HG02759 (cell line): Measurements from ENCODE around the gene INSL6.
"Not testable (repeated sequence)": the region's sequence is repeated elsewhere in the genome, so short reads cannot be mapped to it uniquely, and the experiment has no call there.

ENCODE experiments used
- ATAC-seq: cut with Tn5 transposase; IDR thresholded peaks from one replicate; pipeline ENCODE4 v1.9.1; 2021; ENCODE audit warnings: mild to moderate bottlenecking, moderate library complexity; ENCODE audit not compliant: unreplicated experiment

Gene INSL6

GRCh38 chr9:5185220-5185840 lies at the start of gene INSL6:
TSS of gene INSL6 (minus strand) at chr9:5185639. CDS start at chr9:5185602, 37 bp downstream.
- ATAC-seq, result no peak

GRCh38 chr9:5231212-5231611 lies 45.8 kb upstream of the INSL6 start, which contains the start of gene INSL4:
TSS of gene INSL4 (plus strand) at chr9:5231419. CDS start at chr9:5231524, 105 bp downstream.
- ATAC-seq, result no peak

- ATAC-seq, result no peak
These were observed 45.1 kb upstream of the INSL6 start for GRCh38 chr9:5230554-5230953.

- no peak for ATAC-seq
These were observed 19.6 kb upstream of the INSL6 start for GRCh38 chr9:5205071-5205470.

DNA sequence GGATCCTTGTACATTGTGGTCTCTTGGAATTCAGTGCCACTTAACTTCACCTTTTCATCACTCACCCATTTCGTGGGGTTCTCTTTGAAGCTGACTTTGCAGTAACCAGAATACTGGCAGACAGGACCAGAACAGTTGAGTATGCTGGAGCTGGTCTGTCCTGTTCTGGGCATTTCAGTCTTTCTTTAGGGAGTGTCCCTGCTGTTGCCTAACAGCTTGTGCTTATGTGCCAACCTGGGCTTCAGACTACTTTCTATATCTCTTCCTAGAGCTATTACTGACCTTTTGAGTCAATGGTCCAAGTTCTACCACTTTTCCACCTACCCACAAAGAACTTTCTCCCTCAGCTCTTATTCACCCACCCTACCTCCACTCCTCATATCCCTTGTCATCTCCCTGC lies 10.0 kb upstream of the INSL6 start:
- ATAC-seq, result no peak

GRCh38 chr9:5193345-5193744 lies 7.9 kb upstream of the INSL6 start:
- no peak for ATAC-seq

GRCh38 chr9:5191985-5192384 lies 6.5 kb upstream of the INSL6 start:
- ATAC-seq, result no peak

DNA sequence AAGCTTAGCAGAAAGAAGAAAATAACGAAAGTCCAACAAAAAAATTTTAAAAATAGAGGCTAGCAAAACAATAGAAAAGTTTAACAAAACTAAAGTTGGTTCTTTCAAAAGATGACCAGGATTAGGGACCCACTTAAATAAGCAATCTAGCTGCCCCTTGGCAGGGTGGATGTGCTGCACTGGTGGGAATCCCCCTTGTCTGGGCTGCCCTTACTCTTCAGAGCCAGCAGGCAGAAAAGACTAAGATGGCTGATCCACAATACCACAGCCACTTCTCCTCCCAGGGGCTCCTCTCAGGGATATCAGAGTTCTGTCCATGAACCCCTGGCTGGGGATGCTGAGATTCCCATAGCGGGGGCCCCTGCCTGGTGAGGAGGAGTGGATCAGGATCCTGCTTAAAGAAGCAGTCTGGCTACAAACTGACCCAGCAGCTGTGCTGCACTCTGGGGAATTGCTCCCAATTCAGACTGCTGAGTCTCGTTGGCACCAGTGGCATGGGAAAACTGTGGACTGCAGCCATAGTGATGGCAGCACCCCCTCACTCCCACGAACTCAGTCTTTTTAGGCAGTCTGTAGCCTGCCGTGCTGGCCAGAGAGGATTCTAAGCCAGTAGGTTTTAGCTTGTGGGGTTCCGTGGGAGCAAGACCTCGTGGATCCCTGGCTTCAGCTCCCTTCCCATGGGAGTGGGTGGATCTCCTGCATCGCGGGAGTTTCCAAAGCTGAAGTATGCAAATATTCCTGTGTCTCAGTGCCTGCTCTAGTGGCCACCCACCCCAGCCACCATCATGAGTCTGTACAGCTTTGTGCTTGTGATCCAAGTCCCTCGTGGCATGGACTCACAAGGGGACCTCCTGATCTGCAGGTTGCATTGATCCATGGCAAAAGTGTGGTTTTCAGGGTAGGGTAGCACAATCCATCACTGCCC lies 2.9 kb upstream of the INSL6 start:
- ATAC-seq, result no peak

DNA sequence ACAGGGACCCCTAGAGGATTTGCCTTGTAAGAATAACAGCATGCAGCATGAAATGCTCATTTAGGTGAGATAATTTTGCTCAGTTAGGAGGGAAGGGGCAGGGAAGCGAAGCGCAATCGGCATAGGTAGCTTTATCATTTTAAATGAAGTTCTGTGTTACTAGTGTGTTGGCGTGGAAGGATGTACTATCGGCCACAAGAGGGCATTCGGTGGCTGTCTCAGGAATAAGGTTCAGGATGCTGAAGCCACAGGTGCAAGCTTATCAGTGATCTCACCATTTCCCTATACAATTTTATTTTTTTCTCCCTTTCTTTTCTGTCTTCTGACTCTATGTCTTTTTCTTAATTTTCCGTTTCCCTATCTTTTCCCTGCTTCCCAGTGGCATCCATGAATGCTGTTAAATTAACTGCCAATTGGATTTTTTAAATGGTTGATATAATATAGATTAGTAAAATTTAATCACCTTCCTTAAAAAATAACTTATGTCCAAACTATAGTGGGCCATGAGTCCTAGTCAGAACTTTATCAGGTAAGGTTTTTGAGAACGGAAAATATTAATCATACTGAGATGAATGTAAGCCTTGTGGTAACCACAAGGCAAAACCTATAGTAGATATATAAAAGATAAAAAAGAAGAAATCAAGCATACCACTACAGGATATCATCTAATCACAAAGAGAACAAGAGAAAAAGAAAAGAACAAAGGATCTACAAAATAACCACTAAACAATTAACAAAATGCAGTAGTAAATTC lies 1.2 kb upstream of the INSL6 start:
- ATAC-seq, result no peak

DNA sequence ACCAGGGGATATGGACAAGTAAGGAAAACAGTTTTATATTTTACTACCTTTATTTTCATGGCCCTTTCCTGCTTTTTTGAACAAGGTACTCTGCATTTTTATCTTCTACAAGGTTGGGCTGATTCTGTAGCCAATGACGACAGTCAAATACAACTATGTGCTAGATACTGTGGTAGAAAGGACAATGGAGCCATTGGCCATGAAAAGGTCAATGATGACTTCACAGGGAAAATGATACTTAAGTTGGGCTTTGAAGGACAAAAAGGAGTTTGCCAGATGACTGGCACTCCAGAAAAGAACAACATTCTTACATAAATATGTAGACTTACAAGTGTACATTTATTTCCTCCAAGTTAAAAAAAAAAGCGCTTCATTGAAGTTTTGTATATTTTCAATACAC lies 663 bp downstream of the INSL6 start:
- no peak for ATAC-seq

DNA sequence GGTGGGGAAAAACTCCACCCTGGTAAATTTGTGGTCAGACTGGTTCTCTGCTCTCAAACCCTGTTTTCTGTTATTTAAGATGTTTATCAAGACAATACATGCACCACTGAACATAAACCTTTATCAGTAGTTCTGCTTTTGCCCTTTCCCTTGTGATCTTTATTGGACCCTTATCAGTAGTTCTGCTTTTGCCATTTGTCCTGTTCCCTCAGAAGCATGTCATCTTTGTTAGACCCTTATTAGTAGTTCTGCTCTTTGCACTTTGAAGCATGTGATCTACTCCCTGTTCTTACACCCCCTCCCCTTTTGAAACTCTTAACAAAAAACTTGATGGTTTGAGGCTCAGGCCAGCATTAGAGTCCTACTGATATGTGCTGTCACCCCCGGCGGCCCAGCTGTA lies 4.8 kb downstream of the INSL6 start:
- ATAC-seq, result not testable (repeated sequence)

- no peak for ATAC-seq
These were observed 7.2 kb downstream of the INSL6 start for GRCh38 chr9:5178126-5178805.

- ATAC-seq, result no peak
These were observed 39.2 kb downstream of the INSL6 start for GRCh38 chr9:5146241-5146640.

DNA sequence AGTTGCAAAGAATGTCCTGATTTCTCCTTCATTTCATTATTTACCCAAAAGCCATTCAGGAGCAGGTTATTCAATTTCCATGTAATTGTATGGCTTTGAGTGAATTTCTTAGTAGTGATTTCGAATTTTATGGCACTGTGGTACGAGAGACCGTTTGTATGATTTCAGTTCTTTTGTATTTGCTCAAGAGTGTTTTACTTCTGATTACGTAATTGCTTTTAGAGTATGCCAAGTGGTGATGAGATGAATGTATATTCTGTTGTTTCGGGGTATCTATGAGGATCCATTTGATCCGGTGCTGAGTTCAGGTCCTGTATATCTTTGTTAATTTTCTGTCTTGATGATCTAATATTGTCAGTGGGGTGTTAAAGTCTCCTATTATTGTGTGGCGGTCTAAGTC lies 41.2 kb downstream of the INSL6 start:
- no peak for ATAC-seq

GRCh38 chr9:5140151-5140550 lies 45.3 kb downstream of the INSL6 start:
- no peak for ATAC-seq

- no peak for ATAC-seq
These were observed 62.9 kb downstream of the INSL6 start for GRCh38 chr9:5122516-5122915.

- ATAC-seq, result no peak
These were observed 63.3 kb downstream of the INSL6 start for GRCh38 chr9:5122116-5122515.

- ATAC-seq, result no peak
These were observed 71.3 kb downstream of the INSL6 start for GRCh38 chr9:5113994-5114748.
